ENCODE data around the gene GAN. TPM values are rescaled to one million over a fixed set of nuclear protein-coding genes. Genes with fewer than 3 reads are reported as not detected.

GAN gene
- total RNA-seq, 2 experiments from 2014 or later, result 13.6 to 14.5 TPM

DNA sequence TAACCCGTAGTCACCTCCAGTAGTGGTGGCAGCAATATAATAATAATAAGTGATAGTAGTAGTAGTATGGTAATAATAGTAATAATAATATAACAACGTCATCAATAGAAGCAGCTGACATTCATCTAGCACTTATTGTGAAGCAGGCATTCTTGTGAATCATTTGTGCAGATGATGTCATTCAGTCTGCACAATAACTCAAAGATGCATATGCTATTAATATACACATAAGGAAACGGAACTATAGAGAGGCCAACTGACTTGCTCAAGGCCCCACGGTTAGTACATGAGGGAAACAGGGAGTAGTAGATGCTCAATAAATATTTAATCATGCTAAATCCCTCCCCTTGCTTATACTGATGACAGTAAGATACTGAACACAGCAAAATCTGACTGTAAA lies 35.4 kb upstream of the GAN start:
- CTCF ChIA-PET, result no interaction called here
- POLR2A ChIA-PET, result no interaction called here
- intact Hi-C loops (cut with micrococcal nuclease), result no loop called here
- H3K4me1 Mint-ChIP-seq (ENCODE audit: low read depth), result no peaks in the 10 kb centered on the region
- no peaks in the 10 kb centered on the region for H3K36me3 Mint-ChIP-seq
- no peaks in the 10 kb centered on the region for H3K27me3 Mint-ChIP-seq
- no peak for DNase-seq
- no peak overlapping the region for H3K27ac Mint-ChIP-seq
- H3K4me3 Mint-ChIP-seq, result no peak overlapping the region
- no peaks in the 10 kb centered on the region for H3K9me3 Mint-ChIP-seq

DNA sequence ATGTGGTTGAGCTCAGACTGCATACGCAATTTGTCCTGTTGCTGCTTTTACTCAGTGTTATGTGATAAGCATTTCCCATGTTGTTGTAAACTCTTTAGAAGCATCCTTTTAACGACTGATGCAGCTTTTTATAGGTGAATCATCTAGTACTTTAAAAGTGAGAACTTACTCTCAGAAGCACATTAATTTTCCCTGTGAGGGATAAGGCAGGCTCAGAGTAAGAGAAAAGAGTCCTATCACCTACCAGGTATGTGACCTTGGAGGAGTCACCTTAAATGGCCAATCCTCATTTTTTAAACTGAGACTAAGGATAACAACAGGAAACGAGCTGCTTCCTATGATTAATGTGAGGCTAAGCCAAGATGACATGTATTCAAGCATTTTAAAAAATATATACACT lies 34.4 kb upstream of the GAN start:
- no peaks in the 10 kb centered on the region for H3K36me3 Mint-ChIP-seq
- ChIA-PET CTCF (interaction anchor here (0.6 kb wide), 2 partner anchors 83 to 102 kb away, joined by 3 read pairs; no protein-coding TSS in a partner anchor), POLR2A (no interaction called here)
- no peak overlapping the region for H3K27ac Mint-ChIP-seq
- H3K27me3 Mint-ChIP-seq, result no peaks in the 10 kb centered on the region
- H3K9me3 Mint-ChIP-seq, result no peaks in the 10 kb centered on the region
- H3K4me3 Mint-ChIP-seq, result no peak overlapping the region
- no peaks in the 10 kb centered on the region for H3K4me1 Mint-ChIP-seq (ENCODE audit: low read depth)
- intact Hi-C loops (cut with micrococcal nuclease), result no loop called here
- no peak for DNase-seq

DNA sequence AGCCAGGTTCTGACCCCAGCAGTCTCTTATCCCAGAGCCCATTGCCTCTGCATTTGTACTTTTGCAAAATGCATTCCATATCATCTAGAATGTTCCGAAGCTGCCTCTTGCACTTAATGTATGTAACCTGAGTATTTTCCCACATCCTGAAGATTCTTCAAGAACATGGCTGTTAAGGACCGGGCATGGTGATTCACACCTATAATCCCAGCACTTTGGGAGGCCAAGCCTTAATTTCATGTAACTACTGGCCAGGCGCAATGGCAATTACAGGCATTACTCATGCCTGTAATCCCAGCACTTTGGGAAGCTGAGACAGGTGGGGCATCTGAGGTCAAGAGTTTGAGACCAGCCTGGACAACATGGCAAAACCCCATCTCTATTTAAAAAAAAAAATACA lies 31.7 kb upstream of the GAN start:
- ChIA-PET POLR2A (no interaction called here), CTCF (no interaction called here)
- no peak overlapping the region for H3K27ac Mint-ChIP-seq
- H3K4me3 Mint-ChIP-seq, result no peak overlapping the region
- no peak for DNase-seq
- H3K36me3 Mint-ChIP-seq, result no peaks in the 10 kb centered on the region
- H3K27me3 Mint-ChIP-seq, result no peaks in the 10 kb centered on the region
- H3K9me3 Mint-ChIP-seq, result no peaks in the 10 kb centered on the region
- H3K4me1 Mint-ChIP-seq (ENCODE audit: low read depth), result no peaks in the 10 kb centered on the region
- intact Hi-C loops (cut with micrococcal nuclease), result no loop called here

DNA sequence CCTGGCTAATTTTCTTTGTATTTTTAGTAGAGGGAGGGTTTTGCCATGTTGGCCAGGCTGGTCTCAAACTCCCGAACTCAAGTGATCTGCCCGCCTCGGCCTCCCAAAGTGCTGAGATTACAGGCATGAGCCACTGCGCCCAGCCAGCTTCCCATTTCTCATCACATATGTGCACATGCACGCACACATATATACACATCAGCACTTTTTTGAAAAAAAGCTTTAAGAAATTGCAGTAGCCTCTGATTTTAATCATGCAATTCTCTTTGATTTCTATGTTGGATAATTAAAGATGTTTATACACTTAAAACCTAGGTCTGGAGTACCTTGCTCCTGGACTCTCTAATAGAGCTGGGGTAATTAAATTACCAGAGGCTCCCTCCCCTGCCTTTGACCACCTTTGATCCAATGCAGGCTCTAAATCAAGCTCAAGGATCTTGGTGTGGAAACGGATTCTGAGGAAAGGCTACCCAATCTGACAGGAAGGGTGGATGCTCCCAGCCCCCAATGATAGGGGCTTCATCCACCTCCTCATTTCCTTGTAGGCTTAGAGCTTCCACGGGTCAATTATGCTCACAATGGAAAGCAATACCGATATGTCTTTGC lies 29.7 kb upstream of the GAN start:
- Mint-ChIP-seq H3K4me3 (no peak overlapping the region), H3K27ac (no peak overlapping the region), H3K4me1 (ENCODE audit: low read depth) (no peaks in the 10 kb centered on the region), H3K9me3 (no peaks in the 10 kb centered on the region), H3K36me3 (no peaks in the 10 kb centered on the region), H3K27me3 (no peaks in the 10 kb centered on the region)
- no peak for DNase-seq
- intact Hi-C loops (cut with micrococcal nuclease), result no loop called here
- ChIA-PET POLR2A (no interaction called here), CTCF (interaction anchor here (0.6 kb wide), 1 partner anchor 12 kb away, joined by 3 read pairs; no protein-coding TSS in a partner anchor)

DNA sequence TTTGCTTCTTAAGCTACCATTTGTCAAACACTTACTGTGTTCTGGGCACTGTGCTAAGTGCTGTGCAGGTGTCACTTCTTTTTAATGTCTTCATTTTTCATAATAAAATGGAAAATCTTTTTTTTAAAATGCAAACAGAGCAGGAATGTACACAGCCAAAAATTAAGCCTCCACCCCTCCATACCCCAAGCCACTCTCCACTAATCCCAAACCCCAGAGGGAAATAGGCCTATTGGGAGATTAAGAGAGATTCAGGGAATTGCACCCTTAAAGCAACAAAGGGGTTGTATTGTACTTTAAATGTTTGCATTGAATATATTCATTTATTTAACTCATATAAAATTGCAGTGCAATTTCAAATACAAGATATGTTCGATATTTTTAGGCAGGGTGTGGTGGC lies 28.6 kb upstream of the GAN start:
- CTCF ChIA-PET, result no interaction called here

DNA sequence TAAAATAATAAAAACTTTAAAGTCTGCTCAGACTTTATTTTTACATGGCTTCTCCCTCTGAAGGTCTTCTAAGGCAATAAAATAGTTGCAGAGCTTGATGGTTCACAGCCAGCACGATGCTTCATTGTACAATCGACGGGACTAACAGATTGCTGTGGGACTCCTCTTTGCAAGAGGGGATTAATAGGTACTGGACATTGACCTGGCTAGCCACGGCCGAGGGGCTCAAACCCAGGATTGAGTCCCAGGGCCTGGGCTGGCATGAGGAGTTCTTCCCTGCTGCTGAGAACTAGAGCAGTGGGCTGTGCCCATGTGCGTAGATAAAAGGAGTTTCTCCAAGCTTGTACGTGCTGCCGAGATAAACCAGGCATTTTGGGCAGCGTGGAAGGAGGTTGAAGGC lies 23.6 kb upstream of the GAN start:
- H3K4me3 Mint-ChIP-seq, result no peak overlapping the region

More for the DNA sequence above, 28.6 kb upstream of the GAN start:
- no peak for DNase-seq
- H3K27me3 Mint-ChIP-seq, result no peaks in the 10 kb centered on the region
- no peaks in the 10 kb centered on the region for H3K4me1 Mint-ChIP-seq (ENCODE audit: low read depth)
- no peaks in the 10 kb centered on the region for H3K9me3 Mint-ChIP-seq
- no peak overlapping the region for H3K4me3 Mint-ChIP-seq
- POLR2A ChIA-PET, result no interaction called here
- no peak overlapping the region for H3K27ac Mint-ChIP-seq
- intact Hi-C loops (cut with micrococcal nuclease), result no loop called here
- no peaks in the 10 kb centered on the region for H3K36me3 Mint-ChIP-seq

DNA sequence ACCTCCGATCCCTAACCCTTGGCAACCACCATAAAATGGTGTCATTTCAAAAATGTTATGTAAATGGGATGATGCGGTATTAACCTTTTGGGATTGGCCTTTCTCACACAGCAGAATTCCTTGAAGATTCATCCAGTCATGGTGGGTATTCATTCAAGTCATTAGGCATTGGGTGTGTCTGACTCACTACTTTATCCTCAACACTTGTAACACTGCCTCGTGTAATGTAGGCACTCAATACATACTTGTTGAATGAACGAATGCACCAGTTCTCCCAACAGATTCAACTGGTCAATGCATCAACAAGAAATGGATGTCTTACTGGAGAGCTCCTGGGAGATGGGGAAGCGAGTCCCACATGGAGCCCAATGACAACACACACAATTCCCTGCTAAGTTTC lies 21.8 kb upstream of the GAN start:
- peaks cover 16% of the 10 kb centered on the region for H3K27me3 Mint-ChIP-seq
- no peak overlapping the region for H3K27ac Mint-ChIP-seq
- H3K36me3 Mint-ChIP-seq, result no peaks in the 10 kb centered on the region
- H3K4me1 Mint-ChIP-seq (ENCODE audit: low read depth), result peaks cover 5% of the 10 kb centered on the region
- CTCF ChIA-PET, result no interaction called here
- no peak overlapping the region for H3K4me3 Mint-ChIP-seq
- POLR2A ChIA-PET, result no interaction called here
- no peaks in the 10 kb centered on the region for H3K9me3 Mint-ChIP-seq
- intact Hi-C loops (cut with micrococcal nuclease), result no loop called here
- DNase-seq, result no peak

More for the DNA sequence above, 23.6 kb upstream of the GAN start:
- peaks cover 5% of the 10 kb centered on the region for H3K4me1 Mint-ChIP-seq (ENCODE audit: low read depth)
- no peak for DNase-seq
- ChIA-PET POLR2A (no interaction called here), CTCF (interaction anchor here (1.8 kb wide), 1 partner anchor 30 kb away, joined by 4 read pairs; no protein-coding TSS in a partner anchor)
- H3K27me3 Mint-ChIP-seq, result peaks cover 13% of the 10 kb centered on the region
- intact Hi-C loops (cut with micrococcal nuclease), result no loop called here
- no peaks in the 10 kb centered on the region for H3K36me3 Mint-ChIP-seq
- no peak overlapping the region for H3K27ac Mint-ChIP-seq
- H3K9me3 Mint-ChIP-seq, result no peaks in the 10 kb centered on the region

DNA sequence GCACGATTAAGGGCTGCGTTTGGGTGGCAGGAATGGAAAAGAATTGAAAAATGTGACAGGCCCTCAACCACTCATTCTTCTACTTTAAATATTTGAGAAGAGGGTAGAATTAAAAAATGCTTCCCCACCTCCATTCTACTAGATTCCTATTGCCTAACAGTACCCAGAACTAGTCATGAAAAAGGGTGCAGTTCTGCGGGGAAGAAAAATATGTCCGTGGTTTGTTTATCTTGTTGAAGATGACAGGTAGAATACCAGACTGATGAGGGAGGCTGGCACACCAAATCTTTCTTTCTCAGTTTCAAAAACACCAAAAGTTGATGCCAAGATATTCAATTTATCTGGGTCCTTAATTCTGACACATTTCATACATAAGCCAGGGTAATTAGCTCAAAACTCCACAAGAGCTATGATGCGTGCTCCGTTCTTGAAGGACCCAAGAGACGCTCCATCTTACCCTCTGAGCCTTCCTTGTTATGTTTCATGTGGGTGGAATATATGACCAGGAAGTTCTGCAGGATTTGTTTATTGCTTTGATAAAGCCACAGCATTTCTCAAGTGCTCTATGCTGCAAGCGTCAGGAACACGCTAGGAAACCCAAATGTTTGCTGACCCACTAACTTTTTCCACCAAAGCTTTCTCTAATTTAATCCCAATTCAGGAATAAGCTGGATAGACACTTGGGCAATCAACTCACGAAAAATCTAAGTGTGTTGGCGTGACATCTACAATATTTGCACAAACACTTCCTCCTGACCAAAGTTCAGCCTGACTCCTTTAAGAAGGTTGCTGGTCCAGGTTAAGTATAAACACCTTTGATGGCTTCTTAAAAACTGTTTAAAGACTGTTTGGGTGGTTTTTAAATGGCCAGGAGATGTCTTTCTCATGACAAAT lies 20.6 kb upstream of the GAN start:
- POLR2A ChIA-PET, result no interaction called here
- DNase-seq, result no peak
- intact Hi-C loops (cut with micrococcal nuclease), result no loop called here
- no peak overlapping the region for H3K4me3 Mint-ChIP-seq
- no peaks in the 10 kb centered on the region for H3K9me3 Mint-ChIP-seq
- no peak overlapping the region for H3K27ac Mint-ChIP-seq
- peaks cover 18% of the 10 kb centered on the region for H3K27me3 Mint-ChIP-seq
- H3K36me3 Mint-ChIP-seq, result no peaks in the 10 kb centered on the region
- peaks cover 5% of the 10 kb centered on the region for H3K4me1 Mint-ChIP-seq (ENCODE audit: low read depth)
- CTCF ChIA-PET, result no interaction called here

DNA sequence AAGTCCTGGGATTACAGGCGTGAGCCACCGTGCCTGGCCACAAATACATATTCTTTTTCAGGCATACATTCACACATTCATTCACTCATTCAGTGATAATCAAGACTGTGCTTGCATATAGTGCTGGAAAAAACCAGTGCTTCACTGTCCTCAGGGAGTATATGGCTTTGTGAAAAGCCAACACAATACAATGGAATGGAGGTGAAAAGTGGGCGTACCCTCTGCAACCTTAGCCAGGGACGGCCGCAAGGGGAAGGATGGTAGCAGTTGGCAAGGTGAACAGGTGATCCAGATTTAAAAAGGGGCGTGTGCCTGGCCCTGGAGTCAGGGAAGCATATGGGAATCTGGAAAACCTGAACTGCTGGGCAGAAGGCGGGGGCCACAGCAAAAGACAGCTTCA lies 18.1 kb upstream of the GAN start:
- H3K9me3 Mint-ChIP-seq, result no peaks in the 10 kb centered on the region

DNA sequence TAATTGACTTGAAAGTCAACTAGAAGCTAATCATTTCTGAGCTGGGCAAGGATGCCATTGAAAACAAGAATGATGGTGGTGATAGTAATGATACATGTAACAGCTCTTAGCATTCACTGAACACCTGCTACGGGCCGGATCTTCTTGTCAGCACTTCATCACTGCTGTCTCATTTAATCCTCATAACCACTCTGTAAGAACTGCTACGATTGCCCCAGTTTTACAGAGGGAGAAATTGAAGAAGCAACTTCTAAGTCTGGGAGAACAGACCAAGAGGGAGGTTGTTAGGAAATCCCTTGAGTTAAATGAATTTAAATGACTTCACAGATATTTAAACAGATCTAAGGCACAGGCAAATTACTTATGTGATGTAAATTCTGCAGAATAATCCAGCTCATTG lies 7.0 kb upstream of the GAN start:
- DNase-seq, result peak; percentile 19
- Mint-ChIP-seq H3K27me3 (no peaks in the 10 kb centered on the region), H3K9me3 (no peaks in the 10 kb centered on the region), H3K4me1 (ENCODE audit: low read depth) (peaks cover 43% of the 10 kb centered on the region), H3K4me3 (no peak overlapping the region), H3K36me3 (no peaks in the 10 kb centered on the region), H3K27ac (peak overlapping the region; percentile 11)
- intact Hi-C loops (cut with micrococcal nuclease), result no loop called here
- CTCF ChIA-PET, result interaction anchor here (0.9 to 1.3 kb wide), 2 partner anchors 57 to 417 kb away, joined by 3 to 4 read pairs; no protein-coding TSS in a partner anchor
- POLR2A ChIA-PET, result interaction anchor here (1.2 kb wide), 1 partner anchor 28 kb away, joined by 5 read pairs; no protein-coding TSS in a partner anchor

More for the DNA sequence above, 18.1 kb upstream of the GAN start:
- ChIA-PET POLR2A (no interaction called here), CTCF (no interaction called here)
- no peaks in the 10 kb centered on the region for H3K36me3 Mint-ChIP-seq
- intact Hi-C loops (cut with micrococcal nuclease), result no loop called here
- no peak overlapping the region for H3K4me3 Mint-ChIP-seq
- H3K4me1 Mint-ChIP-seq (ENCODE audit: low read depth), result peaks cover 5% of the 10 kb centered on the region
- no peak overlapping the region for H3K27ac Mint-ChIP-seq
- peaks cover 18% of the 10 kb centered on the region for H3K27me3 Mint-ChIP-seq
- no peak for DNase-seq

DNA sequence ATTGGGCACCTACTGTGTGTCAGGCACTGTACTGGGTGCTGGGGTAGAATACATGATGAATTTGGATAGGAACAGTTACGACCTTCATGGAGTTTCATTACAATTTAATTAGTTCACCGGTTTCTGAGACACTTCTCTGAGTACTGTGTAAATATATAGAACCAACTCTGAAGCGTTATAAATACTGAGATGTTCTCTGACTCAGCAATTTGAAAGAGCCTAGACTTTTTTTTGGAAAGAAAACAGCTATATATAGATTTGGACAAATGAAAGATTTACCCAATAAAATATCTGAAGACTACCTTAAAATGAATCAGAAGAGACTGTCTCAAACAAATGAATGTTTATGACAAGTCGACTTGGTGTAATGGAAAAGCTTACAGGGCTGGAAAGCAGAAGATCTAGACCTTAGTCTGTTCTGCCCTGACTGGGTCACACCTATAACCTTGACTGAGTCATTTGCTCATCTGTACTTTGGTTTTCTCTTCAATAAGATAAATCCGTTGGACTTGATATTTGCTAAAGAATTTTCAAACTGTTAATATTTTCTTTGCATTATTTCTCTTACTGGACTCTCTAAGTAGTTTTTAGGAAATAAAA lies 4.6 kb upstream of the GAN start:
- CTCF ChIA-PET, result interaction anchor here (1.7 to 2.0 kb wide), 2 partner anchors 11 to 49 kb away, joined by 4 to 12 read pairs; no protein-coding TSS in a partner anchor
- H3K9me3 Mint-ChIP-seq, result no peaks in the 10 kb centered on the region

DNA sequence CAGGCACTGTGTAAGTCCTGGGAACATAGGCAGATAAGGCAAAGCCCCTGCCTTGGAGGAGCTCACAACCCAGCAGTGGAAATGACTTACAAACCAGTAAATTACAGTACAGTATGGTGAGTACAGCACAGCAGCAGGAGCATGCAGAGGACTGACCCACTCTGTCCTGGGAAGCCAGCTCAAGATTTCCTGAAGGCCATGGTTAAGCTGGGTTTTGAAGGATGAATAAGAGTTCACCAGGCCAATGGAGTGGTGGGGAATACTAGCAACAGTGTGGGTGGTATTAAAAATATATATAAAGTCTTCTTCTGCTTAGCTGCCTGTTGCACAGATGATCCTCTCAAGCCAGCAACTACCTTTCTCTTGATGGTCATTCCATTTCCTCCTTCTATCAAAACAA lies 3.0 kb upstream of the GAN start:
- intact Hi-C loops (cut with micrococcal nuclease), result loop anchor here (5.0 to 10.0 kb wide), 7 partner anchors 41 to 729 kb away; partner anchors contain the start of genes ATMIN, CDYL2, CENPN and CMC2
- H3K36me3 Mint-ChIP-seq, result peaks cover 3% of the 10 kb centered on the region
- ChIA-PET POLR2A (no interaction called here), CTCF (no interaction called here)
- no peak for DNase-seq
- H3K4me3 Mint-ChIP-seq, result no peak overlapping the region
- no peaks in the 10 kb centered on the region for H3K27me3 Mint-ChIP-seq
- H3K27ac Mint-ChIP-seq, result no peak overlapping the region
- peaks cover 64% of the 10 kb centered on the region for H3K4me1 Mint-ChIP-seq (ENCODE audit: low read depth)
- no peaks in the 10 kb centered on the region for H3K9me3 Mint-ChIP-seq

More for the DNA sequence above, 4.6 kb upstream of the GAN start:
- POLR2A ChIA-PET, result interaction anchor here (1.8 kb wide), 1 partner anchor 26 kb away, joined by 5 read pairs; no protein-coding TSS in a partner anchor
- Mint-ChIP-seq H3K27ac (peak overlapping the region; percentile 54), H3K4me3 (no peak overlapping the region), H3K36me3 (peaks cover 3% of the 10 kb centered on the region), H3K27me3 (no peaks in the 10 kb centered on the region), H3K4me1 (ENCODE audit: low read depth) (peaks cover 58% of the 10 kb centered on the region)
- peak; percentile 17 for DNase-seq
- intact Hi-C loops (cut with micrococcal nuclease), result loop anchor here (5.0 to 10.0 kb wide), 7 partner anchors 42 to 728 kb away; partner anchors contain the start of genes ATMIN, CDYL2, CENPN and CMC2

Data from activated CD4-positive, alpha-beta memory T cell treated with anti-CD3 and anti-CD28 coated beads for 36 hours (primary cell).